H9 (cell line): ENCODE results near the gene SHPK. TPM values are rescaled to one million over a fixed set of nuclear protein-coding genes. Genes with fewer than 3 reads are reported as not detected.
A peak's percentile ranks its signal among the peaks of the same experiment; 100 is the strongest.

Experiments used
- DNase-seq: peaks from one replicate; pipeline ENCODE4 v3.0.0-alpha.2; 2017
- H2AFZ ChIP-seq: one replicate; pipeline ENCODE4 v1.6.1; 2013; ENCODE audit warnings: mild to moderate bottlenecking, low read length, control low read depth, moderate library complexity
- H2AK5ac ChIP-seq: 2 replicates; pipeline ENCODE4 v1.6.1; 2013; ENCODE audit warnings: low read length, control low read depth, mixed read lengths; ENCODE audit not compliant: insufficient read length
- H2BK120ac ChIP-seq: one replicate; pipeline ENCODE4 v1.6.1; 2013; ENCODE audit warnings: low read depth, mild to moderate bottlenecking, low read length, control low read depth, inconsistent platforms; ENCODE audit not compliant: poor library complexity, severe bottlenecking
- H2BK12ac ChIP-seq: 2 replicates; pipeline ENCODE4 v1.6.1; 2013; ENCODE audit warnings: low read length, control low read depth, mixed read lengths, low read depth; ENCODE audit not compliant: insufficient read length
- H2BK15ac ChIP-seq: 2 replicates; pipeline ENCODE4 v1.6.1; 2013; ENCODE audit warnings: low read depth, low read length, control low read depth
- H2BK20ac ChIP-seq: one replicate; pipeline ENCODE4 v1.6.1; 2013; ENCODE audit warnings: low read depth, mild to moderate bottlenecking, low read length, control low read depth, inconsistent platforms; ENCODE audit not compliant: poor library complexity, severe bottlenecking
- H2BK5ac ChIP-seq: 2 replicates; pipeline ENCODE4 v1.6.1; 2013; ENCODE audit warnings: low read length, control low read depth, mixed read lengths; ENCODE audit not compliant: insufficient read length
- H3K14ac ChIP-seq: 2 replicates; pipeline ENCODE4 v1.6.1; 2013; ENCODE audit warnings: low read length, control low read depth; ENCODE audit not compliant: insufficient read depth
- H3K18ac ChIP-seq: 2 replicates; pipeline ENCODE4 v1.6.1; 2013; ENCODE audit warnings: low read depth, mild to moderate bottlenecking, mixed read lengths, low read length, control low read depth; ENCODE audit not compliant: insufficient read length
- H3K23ac ChIP-seq: 2 replicates; pipeline ENCODE4 v1.6.1; 2013; ENCODE audit warnings: low read length, control low read depth, mixed read lengths, low read depth; ENCODE audit not compliant: insufficient read length
- H3K23me2 ChIP-seq: 2 replicates; pipeline ENCODE4 v1.6.1; 2013; ENCODE audit warnings: low read depth, mild to moderate bottlenecking, mixed read lengths, low read length, control low read depth; ENCODE audit not compliant: insufficient read length, poor library complexity, severe bottlenecking
- H3K27ac ChIP-seq: 2 replicates; pipeline ENCODE4 v1.5.1; 2013; ENCODE audit warnings: low read length, control low read depth, mixed read lengths, low read depth; ENCODE audit not compliant: insufficient read length
- H3K27me3 ChIP-seq: 2 replicates; pipeline ENCODE4 v1.6.1; 2013; ENCODE audit warnings: low read length, control low read depth, inconsistent platforms; ENCODE audit not compliant: insufficient read depth
- H3K4ac ChIP-seq: 2 replicates; pipeline ENCODE4 v1.6.1; 2013; ENCODE audit warnings: low read depth, mild to moderate bottlenecking, control low read depth, inconsistent platforms, low read length, moderate library complexity
- H3K4me1 ChIP-seq: 2 replicates; pipeline ENCODE4 v1.6.1; 2013; ENCODE audit warnings: low read length, control low read depth, inconsistent platforms; ENCODE audit not compliant: insufficient read depth
- H3K4me2 ChIP-seq: 2 replicates; pipeline ENCODE4 v1.6.1; 2013; ENCODE audit warnings: low read length, control low read depth, mixed read lengths; ENCODE audit not compliant: insufficient read length, insufficient read depth
- H3K56ac ChIP-seq: 2 replicates; pipeline ENCODE4 v1.6.1; 2013; ENCODE audit warnings: low read depth, mild to moderate bottlenecking, mixed read lengths, low read length, control low read depth; ENCODE audit not compliant: insufficient read length
- H3K79me1 ChIP-seq: 2 replicates; pipeline ENCODE4 v1.6.1; 2013; ENCODE audit warnings: low read depth, mild to moderate bottlenecking, moderate library complexity, low read length, control low read depth, inconsistent platforms; ENCODE audit not compliant: insufficient read depth, poor library complexity, severe bottlenecking
- H3K79me2 ChIP-seq: 2 replicates; pipeline ENCODE4 v1.6.1; 2013; ENCODE audit warnings: low read length, control low read depth, inconsistent platforms; ENCODE audit not compliant: insufficient read depth
- H3K9ac ChIP-seq: 2 replicates; pipeline ENCODE4 v1.6.1; 2013; ENCODE audit warnings: low read length, control low read depth, mixed read lengths; ENCODE audit not compliant: insufficient read length; ENCODE audit errors: extremely low read depth
- H3K9me3 ChIP-seq: one replicate; pipeline ENCODE4 v1.6.1; 2013; ENCODE audit warnings: low read depth, low read length, inconsistent platforms; ENCODE audit not compliant: control insufficient read depth
- H3T11ph ChIP-seq: one replicate; pipeline ENCODE4 v1.6.1; 2013; ENCODE audit warnings: mild to moderate bottlenecking, low read length, control low read depth, inconsistent platforms
- H4K20me1 ChIP-seq: one replicate; pipeline ENCODE4 v1.6.1; 2013; ENCODE audit not compliant: control insufficient read depth, insufficient read length, insufficient read depth
- H4K5ac ChIP-seq: 2 replicates; pipeline ENCODE4 v1.6.1; 2013; ENCODE audit warnings: low read depth, mild to moderate bottlenecking, mixed read lengths, low read length, control low read depth; ENCODE audit not compliant: insufficient read length
- H4K8ac ChIP-seq: replicated peaks from 2 replicates; pipeline ENCODE4 v1.6.1; 2013; ENCODE audit warnings: low read length, control low read depth, mixed read lengths, low read depth; ENCODE audit not compliant: insufficient read length
- H4K91ac ChIP-seq: 2 replicates; pipeline ENCODE4 v1.6.1; 2013; ENCODE audit warnings: low read depth, mild to moderate bottlenecking, moderate library complexity, mixed read lengths, low read length, control low read depth; ENCODE audit not compliant: insufficient read length
- H3K27ac Mint-ChIP-seq, 3 experiments: 2 replicates in 2 of 3; 3 replicates in 1 of 3; pipeline ENCODE4 v1.8.0; 2020 to 2021; ENCODE audit warnings: mixed read lengths in 3 of 3, mild to moderate bottlenecking in 1 of 3, moderate library complexity in 1 of 3
- H3K27me3 Mint-ChIP-seq: 2 replicates; pipeline ENCODE4 v1.8.0; 2021; ENCODE audit warnings: low read depth, mild to moderate bottlenecking, moderate library complexity, mixed read lengths
- H3K36me3 Mint-ChIP-seq, 3 experiments: 2 replicates in 2 of 3; 3 replicates in 1 of 3; pipeline ENCODE4 v1.8.0; 2020 to 2021; ENCODE audit warnings: low read depth in 3 of 3, mixed read lengths in 3 of 3; ENCODE audit not compliant: insufficient read depth in 1 of 3
- H3K4me1 Mint-ChIP-seq, 2 experiments: 2 replicates each; pipeline ENCODE4 v1.8.0; 2020; ENCODE audit warnings: mixed read lengths in 2 of 2
- H3K4me3 Mint-ChIP-seq, 2 experiments: 2 replicates in 1 of 2; 3 replicates in 1 of 2; pipeline ENCODE4 v1.8.0; 2020 to 2021; ENCODE audit warnings: mild to moderate bottlenecking in 2 of 2, mixed read lengths in 2 of 2, moderate library complexity in 1 of 2
- H3K9me3 Mint-ChIP-seq, 2 experiments: 2 replicates in 1 of 2; 3 replicates in 1 of 2; pipeline ENCODE4 v1.8.0; 2020; ENCODE audit warnings: mild to moderate bottlenecking in 2 of 2, mixed read lengths in 2 of 2, moderate library complexity in 1 of 2
- WGBS: extraction: QIAGEN DNeasy Blood & Tissue Kit; methylation state at CpG from one replicate; pipeline ENCODE4 v1.1.7; 2013; ENCODE audit warnings: missing lambda C conversion rate, low lambda C conversion rate, mixed read lengths; ENCODE audit not compliant: insufficient read length; ENCODE audit errors: extremely low coverage; 5-methylcytosine and 5-hydroxymethylcytosine counted together
- total RNA-seq: library from RNA; stranded (reverse); gene quantifications from 2 replicates; pipeline ENCODE4 v1.2.1, GENCODE V29; 2021
- TF ChIP-seq, protein P1 (sequence below): fragments of 200-600 bp; sonication (generic); conservative IDR thresholded peaks from 3 replicates; pipeline ENCODE4 v1.8.0; 2021; ENCODE audit warnings: antibody characterized with exemption, mild to moderate bottlenecking

Gene SHPK
- total RNA-seq, 1 experiment from 2014 or later, result 27.0 TPM

DNA sequence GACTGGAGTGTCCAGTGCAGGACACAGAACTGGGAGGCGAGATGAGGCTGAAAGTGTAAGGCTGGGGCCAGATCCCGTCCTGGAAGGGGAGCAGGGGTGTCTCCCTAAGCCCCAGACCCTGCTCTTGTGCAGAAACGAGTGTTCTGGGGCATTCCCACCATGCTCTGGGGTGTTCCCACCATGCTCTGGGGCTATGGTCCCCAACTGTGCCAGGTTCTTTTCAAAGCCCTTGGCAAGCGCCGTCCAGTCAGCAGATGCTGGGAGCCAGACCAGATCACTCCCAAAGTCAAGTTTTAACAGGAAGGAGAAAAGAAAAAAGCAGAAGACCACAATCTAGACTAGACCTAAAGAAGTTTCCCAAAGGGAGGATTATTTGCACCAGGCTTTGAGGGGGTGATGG, 29.8 kb upstream of the SHPK start:
- no peak overlapping the region for H4K91ac ChIP-seq
- no peak overlapping the region for H3K23ac ChIP-seq
- H3K23me2 ChIP-seq, result peaks cover 9% of the 10 kb centered on the region
- TF ChIP-seq, protein P1, sequence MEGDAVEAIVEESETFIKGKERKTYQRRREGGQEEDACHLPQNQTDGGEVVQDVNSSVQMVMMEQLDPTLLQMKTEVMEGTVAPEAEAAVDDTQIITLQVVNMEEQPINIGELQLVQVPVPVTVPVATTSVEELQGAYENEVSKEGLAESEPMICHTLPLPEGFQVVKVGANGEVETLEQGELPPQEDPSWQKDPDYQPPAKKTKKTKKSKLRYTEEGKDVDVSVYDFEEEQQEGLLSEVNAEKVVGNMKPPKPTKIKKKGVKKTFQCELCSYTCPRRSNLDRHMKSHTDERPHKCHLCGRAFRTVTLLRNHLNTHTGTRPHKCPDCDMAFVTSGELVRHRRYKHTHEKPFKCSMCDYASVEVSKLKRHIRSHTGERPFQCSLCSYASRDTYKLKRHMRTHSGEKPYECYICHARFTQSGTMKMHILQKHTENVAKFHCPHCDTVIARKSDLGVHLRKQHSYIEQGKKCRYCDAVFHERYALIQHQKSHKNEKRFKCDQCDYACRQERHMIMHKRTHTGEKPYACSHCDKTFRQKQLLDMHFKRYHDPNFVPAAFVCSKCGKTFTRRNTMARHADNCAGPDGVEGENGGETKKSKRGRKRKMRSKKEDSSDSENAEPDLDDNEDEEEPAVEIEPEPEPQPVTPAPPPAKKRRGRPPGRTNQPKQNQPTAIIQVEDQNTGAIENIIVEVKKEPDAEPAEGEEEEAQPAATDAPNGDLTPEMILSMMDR, result no peak
- H4K5ac ChIP-seq, result no peak overlapping the region
- no peak for DNase-seq
- Mint-ChIP-seq H3K36me3 (peaks cover 10 to 40% (median 19%) of the 10 kb centered on the region in 3 experiments), H3K27ac (no peak overlapping the region; a peak in 1 of 7 replicates), H3K4me1 (peaks cover 16 to 17% of the 10 kb centered on the region in 2 experiments), H3K4me3 (peak overlapping the region; percentile 60 to 98; a peak in 4 of 5 replicates), H3K27me3 (no peaks in the 10 kb centered on the region), H3K9me3 (no peaks in the 10 kb centered on the region)
- H3T11ph ChIP-seq, result no peak overlapping the region
- H2BK12ac ChIP-seq, result no peak overlapping the region
- H3K27me3 ChIP-seq, result no peaks in the 10 kb centered on the region
- no peak overlapping the region for H2AK5ac ChIP-seq
- H3K27ac ChIP-seq, result no peak overlapping the region
- H3K9ac ChIP-seq, result no peak overlapping the region
- H3K18ac ChIP-seq, result no peak overlapping the region
- H3K4ac ChIP-seq, result no peak overlapping the region
- no peak overlapping the region for H2BK120ac ChIP-seq
- peaks cover 3% of the 10 kb centered on the region; the same call in 1 of the 2 replicates for H3K4me1 ChIP-seq
- H2AFZ ChIP-seq, result no peak overlapping the region
- H2BK20ac ChIP-seq, result no peak overlapping the region
- H2BK15ac ChIP-seq, result no peak overlapping the region
- no peak overlapping the region for H3K56ac ChIP-seq
- H3K9me3 ChIP-seq, result no peaks in the 10 kb centered on the region
- no peak overlapping the region for H3K4me2 ChIP-seq
- H3K14ac ChIP-seq, result no peak overlapping the region
- H4K8ac ChIP-seq, result no peak overlapping the region
- no peak overlapping the region for H2BK5ac ChIP-seq
- peaks cover 7% of the 10 kb centered on the region; the same call in 1 of the 2 replicates for H3K79me2 ChIP-seq
- no CpG with 5 or more reads among the region's 5 CpGs for WGBS
- H3K79me1 ChIP-seq, result peaks cover 4% of the 10 kb centered on the region
- no peaks in the 10 kb centered on the region for H4K20me1 ChIP-seq
